NB4 (cell line): ENCODE measurements around the gene TMEM204.

ENCODE experiments used
- CTCF ChIP-seq: IDR thresholded peaks from one replicate; pipeline ENCODE4 v1.5.1; 2012; ENCODE audit warnings: low read depth, low read length
- MYC ChIP-seq: IDR thresholded peaks from 2 replicates; pipeline ENCODE4 v1.6.1; 2011; ENCODE audit warnings: low read depth, low read length
- POLR2A ChIP-seq: IDR thresholded peaks from 2 replicates; pipeline ENCODE4 v1.6.1; 2011; ENCODE audit warnings: mild to moderate bottlenecking; ENCODE audit not compliant: insufficient read length; ENCODE audit errors: extremely low read depth

DNA sequence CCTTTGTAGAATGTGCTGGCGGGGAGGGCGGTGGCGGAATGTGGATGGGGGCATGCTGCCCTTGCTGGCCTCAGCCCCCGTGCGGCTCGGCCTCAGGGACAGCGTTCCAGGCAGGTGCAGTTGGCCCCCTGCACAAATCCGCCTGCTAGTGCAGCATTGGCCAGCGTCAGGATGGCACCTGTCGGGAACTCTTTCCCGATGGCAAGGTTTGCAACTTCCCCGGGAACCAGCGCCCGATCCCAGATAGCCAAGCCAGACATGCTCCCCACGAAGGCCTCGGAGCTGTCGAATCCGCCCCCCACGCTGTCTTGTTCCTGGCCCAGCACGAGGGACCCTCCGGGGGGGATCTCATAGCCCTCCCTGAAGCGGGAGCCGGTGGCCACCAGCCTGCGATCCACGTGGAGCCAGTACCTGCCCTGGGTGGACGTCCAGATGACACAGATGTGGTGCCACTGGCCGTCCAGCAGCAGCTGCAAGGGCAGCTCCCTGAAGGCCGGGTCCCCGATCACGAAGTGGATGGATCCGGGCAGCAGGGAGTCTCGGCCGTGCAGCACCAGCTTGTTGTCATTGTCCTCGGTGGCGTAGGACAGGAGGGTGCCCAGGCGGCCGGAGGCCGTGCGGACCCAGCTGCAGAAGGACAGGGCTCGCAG, 47.5 kb upstream of the TMEM204 start:
- TF ChIP-seq CTCF (no peak), POLR2A (no peak), MYC (no peak)
